Stomach (tissue), 4 donors: ENCODE measurements around the gene CBX2.

Experiments used
- POLR2A ChIP-seq, 4 donors: fragments of 450-650 bp; IDR thresholded peaks; one replicate each; pipeline ENCODE4 v1.6.1; 2016; ENCODE audit warnings: antibody characterized with exemption in 4 of 4, control low read depth in 2 of 4, mild to moderate bottlenecking in 1 of 4, moderate library complexity in 1 of 4
- POLR2AphosphoS5 ChIP-seq, 3 donors: sonication (generic); formaldehyde crosslinking; IDR thresholded peaks; one replicate each; pipeline ENCODE4 v1.6.1; 2016; ENCODE audit warnings: antibody characterized with exemption in 3 of 3
- TF ChIP-seq, protein P1 (sequence below), 7 experiments: fragments of 450-650 bp in 4 of 7; fragments of 200-600 bp in 3 of 7; sonication (generic) in 3 of 7; IDR thresholded peaks; one replicate each; pipeline ENCODE4 v1.5.1; 2016 to 2019; ENCODE audit warnings: antibody characterized with exemption in 7 of 7, control low read depth in 2 of 7, mild to moderate bottlenecking in 1 of 7

DNA sequence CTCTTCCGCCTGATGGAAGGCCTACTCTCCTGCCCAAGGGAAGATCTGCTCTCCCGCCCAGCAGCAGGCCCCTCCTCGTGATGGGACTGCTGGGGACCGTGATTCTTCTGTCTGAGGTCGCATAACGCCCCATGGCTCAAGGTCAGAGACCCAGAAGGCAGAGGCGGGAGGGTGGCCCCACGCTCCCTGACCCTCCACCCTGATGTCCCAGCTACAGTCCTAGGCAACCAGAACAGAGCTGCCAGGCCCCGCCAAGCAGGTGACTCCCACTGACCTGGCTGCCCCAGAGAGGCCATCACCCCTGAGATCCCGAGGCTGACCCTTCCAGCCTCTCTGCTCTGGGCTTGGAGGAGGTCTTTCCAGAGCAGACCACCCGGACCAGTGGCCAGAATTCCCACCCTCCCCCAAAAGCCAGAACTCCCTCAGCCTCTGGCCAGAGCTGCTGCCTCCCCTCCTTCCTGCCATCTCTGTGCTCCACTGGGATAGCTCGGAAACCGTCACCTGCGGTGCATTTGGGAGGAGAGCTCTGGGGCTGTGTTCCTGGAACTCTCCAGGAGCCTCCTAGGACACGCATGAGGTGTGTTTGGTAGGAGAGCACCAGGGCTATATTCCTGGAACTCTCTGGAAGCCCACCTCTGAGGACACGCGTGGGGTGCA, 39.9 kb upstream of the CBX2 start:
- TF ChIP-seq, protein P1, sequence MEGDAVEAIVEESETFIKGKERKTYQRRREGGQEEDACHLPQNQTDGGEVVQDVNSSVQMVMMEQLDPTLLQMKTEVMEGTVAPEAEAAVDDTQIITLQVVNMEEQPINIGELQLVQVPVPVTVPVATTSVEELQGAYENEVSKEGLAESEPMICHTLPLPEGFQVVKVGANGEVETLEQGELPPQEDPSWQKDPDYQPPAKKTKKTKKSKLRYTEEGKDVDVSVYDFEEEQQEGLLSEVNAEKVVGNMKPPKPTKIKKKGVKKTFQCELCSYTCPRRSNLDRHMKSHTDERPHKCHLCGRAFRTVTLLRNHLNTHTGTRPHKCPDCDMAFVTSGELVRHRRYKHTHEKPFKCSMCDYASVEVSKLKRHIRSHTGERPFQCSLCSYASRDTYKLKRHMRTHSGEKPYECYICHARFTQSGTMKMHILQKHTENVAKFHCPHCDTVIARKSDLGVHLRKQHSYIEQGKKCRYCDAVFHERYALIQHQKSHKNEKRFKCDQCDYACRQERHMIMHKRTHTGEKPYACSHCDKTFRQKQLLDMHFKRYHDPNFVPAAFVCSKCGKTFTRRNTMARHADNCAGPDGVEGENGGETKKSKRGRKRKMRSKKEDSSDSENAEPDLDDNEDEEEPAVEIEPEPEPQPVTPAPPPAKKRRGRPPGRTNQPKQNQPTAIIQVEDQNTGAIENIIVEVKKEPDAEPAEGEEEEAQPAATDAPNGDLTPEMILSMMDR (IDR thresholded peaks at IDR 0.05): no peak
- TF ChIP-seq POLR2AphosphoS5 (IDR thresholded peaks at IDR 0.05) (no peak), POLR2A (IDR thresholded peaks at IDR 0.05) (no peak)
